ENCODE measurements around the gene IL1RL2.

The IL1RL2 gene

GRCh38 chr2:102269200-102269524 lies 82.3 kb downstream of the IL1RL2 start:
- no peak for DNase-seq

GRCh38 chr2:102271844-102272243 lies 85.0 kb downstream of the IL1RL2 start:
- DNase-seq: no peak

- DNase-seq: no peak
Observed at GRCh38 chr2:102273619-102274211, 86.9 kb downstream of the IL1RL2 start.

GRCh38 chr2:102276549-102277201 lies 89.9 kb downstream of the IL1RL2 start:
- no peak for DNase-seq

GRCh38 chr2:102277202-102277700 lies 90.4 kb downstream of the IL1RL2 start:
- DNase-seq: no peak

- no peak for DNase-seq
Observed at GRCh38 chr2:102278720-102279390, 92.0 kb downstream of the IL1RL2 start.

- no peak for DNase-seq
Observed at GRCh38 chr2:102279391-102279735, 92.5 kb downstream of the IL1RL2 start.

- DNase-seq: peak; percentile 25
Observed at GRCh38 chr2:102282678-102283091, 95.9 kb downstream of the IL1RL2 start.

- no peak for DNase-seq
Observed at GRCh38 chr2:102283996-102284395, 97.2 kb downstream of the IL1RL2 start.

- DNase-seq: no peak
Observed at GRCh38 chr2:102284611-102285010, 97.8 kb downstream of the IL1RL2 start.

GRCh38 chr2:102285368-102285767 lies 98.5 kb downstream of the IL1RL2 start:
- DNase-seq: no peak

GRCh38 chr2:102286041-102286440 lies 99.2 kb downstream of the IL1RL2 start:
- no peak for DNase-seq

GRCh38 chr2:102289129-102289528 lies 102.3 kb downstream of the IL1RL2 start:
- no peak for DNase-seq
